ENCODE measurements around the gene EIF3K. TPM values are rescaled to one million over a fixed set of nuclear protein-coding genes. Genes with fewer than 3 reads are reported as not detected.
A peak's percentile ranks its signal among the peaks of the same experiment; 100 is the strongest.
"Not testable (repeated sequence)": the region's sequence is repeated elsewhere in the genome, so short reads cannot be mapped to it uniquely, and the experiment has no call there.

EIF3K gene
- total RNA-seq, 1 donor from 2014 or later, result 261 TPM

GRCh38 chr19:38596057-38596981 lies 22.7 kb upstream of the EIF3K start:
- peaks cover 3% of the 10 kb centered on the region for H3K4me1 Mint-ChIP-seq
- Histone ChIP-seq H3K27me3 (no peaks in the 10 kb centered on the region), H3K79me2 (ENCODE audit: low read depth) (no peaks in the 10 kb centered on the region), H3K4me2 (peak overlapping the region; percentile 78), H3K36me3 (no peaks in the 10 kb centered on the region), H4K20me1 (ENCODE audit: low read depth) (no peaks in the 10 kb centered on the region), H3K4me1 (no peaks in the 10 kb centered on the region), H3K27ac (no peak overlapping the region), H3K9ac (no peak overlapping the region), H3K4me3 (peak overlapping the region; percentile 72), H3K9me3 (ENCODE audit: low read depth) (no peaks in the 10 kb centered on the region), H3F3A (ENCODE audit: low read depth) (peaks cover 10% of the 10 kb centered on the region), H2AFZ (replicated peaks) (peak overlapping the region; percentile 89)
- no peaks in the 10 kb centered on the region for H3K9me3 Mint-ChIP-seq
- H3K4me3 Mint-ChIP-seq, result peak overlapping the region; percentile 88
- peaks cover 14% of the 10 kb centered on the region for H3K27me3 Mint-ChIP-seq (ENCODE audit: insufficient read depth, low read depth)
- no peak overlapping the region for H3K27ac Mint-ChIP-seq
- H3K36me3 Mint-ChIP-seq, result no peaks in the 10 kb centered on the region
- TF ChIP-seq, protein P1, sequence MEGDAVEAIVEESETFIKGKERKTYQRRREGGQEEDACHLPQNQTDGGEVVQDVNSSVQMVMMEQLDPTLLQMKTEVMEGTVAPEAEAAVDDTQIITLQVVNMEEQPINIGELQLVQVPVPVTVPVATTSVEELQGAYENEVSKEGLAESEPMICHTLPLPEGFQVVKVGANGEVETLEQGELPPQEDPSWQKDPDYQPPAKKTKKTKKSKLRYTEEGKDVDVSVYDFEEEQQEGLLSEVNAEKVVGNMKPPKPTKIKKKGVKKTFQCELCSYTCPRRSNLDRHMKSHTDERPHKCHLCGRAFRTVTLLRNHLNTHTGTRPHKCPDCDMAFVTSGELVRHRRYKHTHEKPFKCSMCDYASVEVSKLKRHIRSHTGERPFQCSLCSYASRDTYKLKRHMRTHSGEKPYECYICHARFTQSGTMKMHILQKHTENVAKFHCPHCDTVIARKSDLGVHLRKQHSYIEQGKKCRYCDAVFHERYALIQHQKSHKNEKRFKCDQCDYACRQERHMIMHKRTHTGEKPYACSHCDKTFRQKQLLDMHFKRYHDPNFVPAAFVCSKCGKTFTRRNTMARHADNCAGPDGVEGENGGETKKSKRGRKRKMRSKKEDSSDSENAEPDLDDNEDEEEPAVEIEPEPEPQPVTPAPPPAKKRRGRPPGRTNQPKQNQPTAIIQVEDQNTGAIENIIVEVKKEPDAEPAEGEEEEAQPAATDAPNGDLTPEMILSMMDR (IDR thresholded peaks at IDR 0.05), result no peak
- TF ChIP-seq EZH2phosphoT487 (IDR thresholded peaks at IDR 0.05), result no peak
- no peak for TF ChIP-seq EZH2 (IDR thresholded peaks at IDR 0.05)
- peak; percentile 95 for DNase-seq (ENCODE audit: low spot score)

GRCh38 chr19:38597075-38597474 lies 21.9 kb upstream of the EIF3K start:
- H3K4me1 Mint-ChIP-seq, result peaks cover 3% of the 10 kb centered on the region
- Histone ChIP-seq H3K9ac (no peak overlapping the region), H3K36me3 (no peaks in the 10 kb centered on the region), H3K9me3 (ENCODE audit: low read depth) (no peaks in the 10 kb centered on the region), H2AFZ (replicated peaks) (no peak overlapping the region), H3K4me2 (no peak overlapping the region), H3K27ac (no peak overlapping the region), H3K4me1 (no peaks in the 10 kb centered on the region), H3F3A (ENCODE audit: low read depth) (peaks cover 10% of the 10 kb centered on the region), H3K27me3 (no peaks in the 10 kb centered on the region), H3K79me2 (ENCODE audit: low read depth) (no peaks in the 10 kb centered on the region), H4K20me1 (ENCODE audit: low read depth) (no peaks in the 10 kb centered on the region), H3K4me3 (no peak overlapping the region)
- TF ChIP-seq, protein P1 (IDR thresholded peaks at IDR 0.05), result no peak
- TF ChIP-seq EZH2phosphoT487 (IDR thresholded peaks at IDR 0.05), result no peak
- TF ChIP-seq EZH2 (IDR thresholded peaks at IDR 0.05), result no peak
- H3K9me3 Mint-ChIP-seq, result no peaks in the 10 kb centered on the region
- H3K27me3 Mint-ChIP-seq (ENCODE audit: insufficient read depth, low read depth), result peaks cover 16% of the 10 kb centered on the region
- H3K4me3 Mint-ChIP-seq, result peak overlapping the region; percentile 88
- DNase-seq (ENCODE audit: low spot score), result no peak
- no peak overlapping the region for H3K27ac Mint-ChIP-seq
- H3K36me3 Mint-ChIP-seq, result no peaks in the 10 kb centered on the region

GRCh38 chr19:38599722-38600121 lies 19.3 kb upstream of the EIF3K start:
- Histone ChIP-seq H3K79me2 (ENCODE audit: low read depth) (no peaks in the 10 kb centered on the region), H3K36me3 (no peaks in the 10 kb centered on the region), H3K4me3 (no peak overlapping the region), H3K4me1 (no peaks in the 10 kb centered on the region), H4K20me1 (ENCODE audit: low read depth) (no peaks in the 10 kb centered on the region), H3K27me3 (no peaks in the 10 kb centered on the region), H3K9ac (no peak overlapping the region), H3K4me2 (no peak overlapping the region), H3K9me3 (ENCODE audit: low read depth) (no peaks in the 10 kb centered on the region), H3F3A (ENCODE audit: low read depth) (peaks cover 26% of the 10 kb centered on the region), H3K27ac (no peak overlapping the region), H2AFZ (replicated peaks) (no peak overlapping the region)
- Mint-ChIP-seq H3K4me3 (no peak overlapping the region), H3K27ac (no peak overlapping the region), H3K9me3 (no peaks in the 10 kb centered on the region), H3K4me1 (peaks cover 3% of the 10 kb centered on the region), H3K27me3 (ENCODE audit: insufficient read depth, low read depth) (peaks cover 18% of the 10 kb centered on the region), H3K36me3 (no peaks in the 10 kb centered on the region)
- no peak for DNase-seq (ENCODE audit: low spot score)
- TF ChIP-seq EZH2 (IDR thresholded peaks at IDR 0.05) (no peak), EZH2phosphoT487 (IDR thresholded peaks at IDR 0.05) (no peak)
- TF ChIP-seq, protein P1 (IDR thresholded peaks at IDR 0.05), result no peak

DNA sequence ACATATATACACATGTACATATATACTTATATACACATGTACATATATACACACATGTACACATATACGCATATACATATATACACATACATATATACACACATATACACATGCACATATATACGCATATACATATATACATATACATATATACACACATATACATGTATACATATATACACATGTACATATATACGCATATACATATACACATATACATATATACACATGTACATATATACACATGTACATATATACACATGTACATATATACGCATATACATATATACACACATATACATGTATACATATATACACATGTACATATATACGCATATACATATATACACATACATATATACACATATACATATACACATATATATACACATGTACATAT lies 16.1 kb upstream of the EIF3K start:
- not testable (repeated sequence) for H2AFZ ChIP-seq (replicated peaks); H3K27ac Mint-ChIP-seq; H3K4me3 ChIP-seq; DNase-seq (ENCODE audit: low spot score); H3K4me2 ChIP-seq; H3K79me2 ChIP-seq (ENCODE audit: low read depth); H3K27me3 ChIP-seq; H3K4me1 Mint-ChIP-seq; H3K4me3 Mint-ChIP-seq; H3K9ac ChIP-seq; H3K4me1 ChIP-seq; H3K9me3 Mint-ChIP-seq; H4K20me1 ChIP-seq (ENCODE audit: low read depth); H3K27ac ChIP-seq; H3K9me3 ChIP-seq (ENCODE audit: low read depth); H3K36me3 Mint-ChIP-seq; H3K36me3 ChIP-seq
- peaks cover 15% of the 10 kb centered on the region for H3F3A ChIP-seq (ENCODE audit: low read depth)
- H3K27me3 Mint-ChIP-seq (ENCODE audit: insufficient read depth, low read depth), result peaks cover 13% of the 10 kb centered on the region
